ENCODE results near the gene DAZL.

DNA sequence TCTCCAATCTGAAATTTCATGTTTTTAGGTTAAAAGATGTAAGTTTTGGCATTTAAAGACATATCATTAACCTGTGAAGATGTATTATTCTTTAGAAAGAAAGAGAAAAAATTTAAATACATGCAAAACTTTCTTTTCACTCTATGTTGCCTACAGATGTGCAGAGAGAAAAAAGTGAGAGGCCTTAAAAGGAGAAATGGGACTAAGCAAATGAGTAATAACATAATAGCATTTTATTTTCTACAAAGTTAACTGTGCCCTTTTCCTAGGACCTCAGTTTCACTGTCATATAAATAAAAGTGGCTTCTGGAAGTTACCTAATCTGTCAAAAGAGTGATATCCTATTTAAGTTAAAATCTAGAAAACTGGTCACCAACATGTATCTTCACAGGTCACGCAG is 16.1 kb downstream of the DAZL start:
- TF ChIP-seq, protein P1, sequence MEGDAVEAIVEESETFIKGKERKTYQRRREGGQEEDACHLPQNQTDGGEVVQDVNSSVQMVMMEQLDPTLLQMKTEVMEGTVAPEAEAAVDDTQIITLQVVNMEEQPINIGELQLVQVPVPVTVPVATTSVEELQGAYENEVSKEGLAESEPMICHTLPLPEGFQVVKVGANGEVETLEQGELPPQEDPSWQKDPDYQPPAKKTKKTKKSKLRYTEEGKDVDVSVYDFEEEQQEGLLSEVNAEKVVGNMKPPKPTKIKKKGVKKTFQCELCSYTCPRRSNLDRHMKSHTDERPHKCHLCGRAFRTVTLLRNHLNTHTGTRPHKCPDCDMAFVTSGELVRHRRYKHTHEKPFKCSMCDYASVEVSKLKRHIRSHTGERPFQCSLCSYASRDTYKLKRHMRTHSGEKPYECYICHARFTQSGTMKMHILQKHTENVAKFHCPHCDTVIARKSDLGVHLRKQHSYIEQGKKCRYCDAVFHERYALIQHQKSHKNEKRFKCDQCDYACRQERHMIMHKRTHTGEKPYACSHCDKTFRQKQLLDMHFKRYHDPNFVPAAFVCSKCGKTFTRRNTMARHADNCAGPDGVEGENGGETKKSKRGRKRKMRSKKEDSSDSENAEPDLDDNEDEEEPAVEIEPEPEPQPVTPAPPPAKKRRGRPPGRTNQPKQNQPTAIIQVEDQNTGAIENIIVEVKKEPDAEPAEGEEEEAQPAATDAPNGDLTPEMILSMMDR (IDR thresholded peaks at IDR 0.05): no peak
- no peak for TF ChIP-seq POLR2A (IDR thresholded peaks at IDR 0.05)
